ENCODE results near the gene ZCCHC24. TPM values are rescaled to one million over a fixed set of nuclear protein-coding genes. Genes with fewer than 3 reads are reported as not detected.
A peak's percentile ranks its signal among the peaks of the same experiment; 100 is the strongest.

ZCCHC24 gene
- total RNA-seq, 3 donors from 2014 or later (not counting 1 experiment from before 2014, with no cell fraction given): 2.8 to 4.0 (median 3.6) TPM

GRCh38 chr10:79385392-79385795, 60.0 kb downstream of the ZCCHC24 start:
- Histone ChIP-seq H3K36me3 (ENCODE audit: control insufficient read depth, insufficient read depth, low read length) (no peaks in the 10 kb centered on the region), H3K27me3 (ENCODE audit: control insufficient read depth, insufficient read depth, low read length) (no peaks in the 10 kb centered on the region), H3K9me3 (ENCODE audit: control insufficient read depth, insufficient read depth, low read length) (no peaks in the 10 kb centered on the region), H3K27ac (ENCODE audit: low read length) (no peak overlapping the region), H3K4me1 (ENCODE audit: control insufficient read depth, insufficient read depth, low read length) (no peaks in the 10 kb centered on the region), H3K4me3 (ENCODE audit: low read length) (no peak overlapping the region)
- ATAC-seq (no peak), DNase-seq (peak in 1 of 2 donors; percentile 7)
- intact Hi-C loops (cut with micrococcal nuclease): no loop called here
- TF ChIP-seq CTCF (IDR thresholded peaks at IDR 0.05): no peak
- H3K36me3 Mint-ChIP-seq: no peaks in the 10 kb centered on the region
- H3K4me1 Mint-ChIP-seq: peaks cover 0 to 1% of the 10 kb centered on the region in 2 donors
- H3K4me3 Mint-ChIP-seq: no peak overlapping the region
- H3K9me3 Mint-ChIP-seq: no peaks in the 10 kb centered on the region
- WGBS (ENCODE audit: insufficient coverage): 97% methylated on average over 6 of the region's 9 CpGs
- no peak overlapping the region for H3K27ac Mint-ChIP-seq
- no peaks in the 10 kb centered on the region for H3K27me3 Mint-ChIP-seq (ENCODE audit: low read depth in 2 of 2)

GRCh38 chr10:79384773-79385391, 60.5 kb downstream of the ZCCHC24 start:
- no peak overlapping the region for H3K4me3 ChIP-seq (ENCODE audit: low read length)
- Mint-ChIP-seq H3K4me3 (no peak overlapping the region), H3K36me3 (no peaks in the 10 kb centered on the region), H3K27ac (no peak overlapping the region), H3K27me3 (ENCODE audit: low read depth in 2 of 2) (no peaks in the 10 kb centered on the region), H3K9me3 (no peaks in the 10 kb centered on the region), H3K4me1 (no peaks in the 10 kb centered on the region)
- WGBS (ENCODE audit: insufficient coverage): 92% methylated on average over 14 of the region's 14 CpGs
- intact Hi-C loops (cut with micrococcal nuclease): no loop called here
- H3K27me3 ChIP-seq (ENCODE audit: control insufficient read depth, insufficient read depth, low read length): no peaks in the 10 kb centered on the region
- no peak for TF ChIP-seq CTCF (IDR thresholded peaks at IDR 0.05)
- no peaks in the 10 kb centered on the region for H3K4me1 ChIP-seq (ENCODE audit: control insufficient read depth, insufficient read depth, low read length)
- no peak overlapping the region for H3K27ac ChIP-seq (ENCODE audit: low read length)
- ATAC-seq (no peak), DNase-seq (no peak)
- no peaks in the 10 kb centered on the region for H3K36me3 ChIP-seq (ENCODE audit: control insufficient read depth, insufficient read depth, low read length)
- H3K9me3 ChIP-seq (ENCODE audit: control insufficient read depth, insufficient read depth, low read length): no peaks in the 10 kb centered on the region

- intact Hi-C loops (cut with micrococcal nuclease): no loop called here
- Mint-ChIP-seq H3K4me1 (no peaks in the 10 kb centered on the region), H3K4me3 (no peak overlapping the region), H3K36me3 (no peaks in the 10 kb centered on the region), H3K27me3 (ENCODE audit: low read depth in 2 of 2) (no peaks in the 10 kb centered on the region), H3K9me3 (no peaks in the 10 kb centered on the region), H3K27ac (no peak overlapping the region)
- no peak for TF ChIP-seq CTCF (IDR thresholded peaks at IDR 0.05)
- H3K4me3 ChIP-seq (ENCODE audit: low read length): no peak overlapping the region
- no peaks in the 10 kb centered on the region for H3K4me1 ChIP-seq (ENCODE audit: control insufficient read depth, insufficient read depth, low read length)
- ATAC-seq (no peak), DNase-seq (peak in 1 of 2 donors; percentile 10)
- 91% methylated on average over 12 of the region's 12 CpGs for WGBS (ENCODE audit: insufficient coverage)
- no peaks in the 10 kb centered on the region for H3K27me3 ChIP-seq (ENCODE audit: control insufficient read depth, insufficient read depth, low read length)
- H3K27ac ChIP-seq (ENCODE audit: low read length): no peak overlapping the region
- no peaks in the 10 kb centered on the region for H3K36me3 ChIP-seq (ENCODE audit: control insufficient read depth, insufficient read depth, low read length)
- no peaks in the 10 kb centered on the region for H3K9me3 ChIP-seq (ENCODE audit: control insufficient read depth, insufficient read depth, low read length)
Observed at GRCh38 chr10:79383974-79384606, 61.3 kb downstream of the ZCCHC24 start.

Data from natural killer cell (primary cell).